OCI-LY1 (cell line): ENCODE data around the gene ETV6.
"Not testable (repeated sequence)": the region's sequence is repeated elsewhere in the genome, so short reads cannot be mapped to it uniquely, and the experiment has no call there.

Experiments used
- H2AFZ ChIP-seq: fragments of 200-600 bp; sonication (generic), shearing (Covaris generic); 2 replicates; pipeline ENCODE4 v1.6.0; 2014; ENCODE audit warnings: antibody characterized with exemption, mild to moderate bottlenecking, low read length
- H3F3A ChIP-seq: fragments of 200-600 bp; sonication (generic), shearing (Covaris generic); 2 replicates; pipeline ENCODE4 v1.6.0; 2014; ENCODE audit warnings: mild to moderate bottlenecking, antibody characterized with exemption, low read length, moderate library complexity; ENCODE audit not compliant: insufficient read depth
- H3K27ac ChIP-seq: fragments of 200-600 bp; sonication (generic); 2 replicates; pipeline ENCODE4 v1.5.1; 2014; ENCODE audit warnings: low read length, mixed run types, mild to moderate bottlenecking, low read depth; ENCODE audit not compliant: poor library complexity, severe bottlenecking
- H3K27me3 ChIP-seq: fragments of 200-600 bp; sonication (generic); 2 replicates; pipeline ENCODE4 v1.6.0; 2014; ENCODE audit warnings: antibody characterized with exemption, mild to moderate bottlenecking, low read length, moderate library complexity; ENCODE audit not compliant: insufficient read depth
- H3K36me3 ChIP-seq: fragments of 200-600 bp; sonication (generic); 2 replicates; pipeline ENCODE4 v1.6.1; 2014; ENCODE audit warnings: mild to moderate bottlenecking, antibody characterized with exemption, low read length, moderate library complexity, mixed read lengths; ENCODE audit not compliant: insufficient read depth
- H3K4me1 ChIP-seq: fragments of 200-600 bp; sonication (generic); 2 replicates; pipeline ENCODE4 v1.5.1; 2014; ENCODE audit warnings: mild to moderate bottlenecking, low read length, moderate library complexity; ENCODE audit not compliant: insufficient read depth, severe bottlenecking
- H3K4me2 ChIP-seq: fragments of 200-600 bp; sonication (generic), shearing (Covaris generic); 2 replicates; pipeline ENCODE4 v1.6.1; 2014; ENCODE audit warnings: low read length
- H3K4me3 ChIP-seq: fragments of 200-600 bp; sonication (generic); 2 replicates; pipeline ENCODE4 v1.5.1; 2014; ENCODE audit warnings: low read length, low read depth, mild to moderate bottlenecking, mixed read lengths; ENCODE audit not compliant: poor library complexity, severe bottlenecking
- H3K79me2 ChIP-seq: fragments of 200-600 bp; shearing (Covaris generic); 2 replicates; pipeline ENCODE4 v1.6.1; 2016; ENCODE audit warnings: mixed run types, low read length, mixed read lengths; ENCODE audit not compliant: insufficient read depth
- H3K9ac ChIP-seq: fragments of 200-600 bp; sonication (generic), shearing (Covaris generic); 2 replicates; pipeline ENCODE4 v1.6.1; 2014; ENCODE audit warnings: mild to moderate bottlenecking, low read length, mixed read lengths
- H3K9me2 ChIP-seq: fragments of 200-600 bp; sonication (generic), shearing (Covaris generic); 2 replicates; pipeline ENCODE4 v1.6.1; 2014; ENCODE audit warnings: low read depth, mild to moderate bottlenecking, low read length, mixed read lengths
- H3K9me3 ChIP-seq: fragments of 200-600 bp; shearing (Covaris generic); 2 replicates; pipeline ENCODE4 v1.6.1; 2014; ENCODE audit warnings: low read length, mixed read lengths
- H4K20me1 ChIP-seq: fragments of 200-600 bp; sonication (generic), shearing (Covaris generic); 2 replicates; pipeline ENCODE4 v1.6.0; 2016; ENCODE audit warnings: mild to moderate bottlenecking, low read length; ENCODE audit not compliant: insufficient read depth
- EZH2 ChIP-seq: fragments of 200-600 bp; sonication (generic), shearing (Covaris generic); IDR thresholded peaks from 2 replicates; pipeline ENCODE4 v1.8.0; 2017; ENCODE audit warnings: borderline replicate concordance, mixed run types, mild to moderate bottlenecking, antibody characterized with exemption, low read length, moderate library complexity, mixed read lengths
- TF ChIP-seq, protein P1 (sequence below): fragments of 200-600 bp; sonication (generic), shearing (Covaris generic); IDR thresholded peaks from 2 replicates; pipeline ENCODE4 v1.5.1; 2017; ENCODE audit warnings: mild to moderate bottlenecking, antibody characterized with exemption, low read length, moderate library complexity, mixed read lengths

The ETV6 gene

DNA sequence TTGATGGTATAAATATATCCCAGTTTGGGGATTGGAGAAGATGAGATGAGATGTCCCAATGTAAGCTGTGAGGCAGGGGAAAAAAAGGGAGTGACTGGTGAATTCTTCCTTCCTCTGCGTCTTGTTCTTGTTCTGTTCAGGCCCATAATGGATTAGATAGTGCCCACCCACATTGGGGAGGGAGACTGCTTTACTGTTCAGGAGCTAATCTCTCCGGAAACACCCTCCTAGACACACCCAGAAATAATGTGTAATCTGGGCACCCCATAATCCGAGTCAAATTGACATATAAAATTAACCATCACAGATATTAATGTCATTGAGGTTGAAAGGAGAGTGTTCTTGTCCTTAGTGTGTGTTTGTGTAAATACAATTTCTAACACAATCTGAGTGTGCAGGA lies 29.3 kb downstream of the ETV6 start:
- Histone ChIP-seq H3K4me3 (no peak overlapping the region), H3K4me2 (no peak overlapping the region), H4K20me1 (no peaks in the 10 kb centered on the region), H3K27me3 (no peaks in the 10 kb centered on the region), H2AFZ (no peak overlapping the region), H3K4me1 (no peaks in the 10 kb centered on the region), H3K79me2 (no peaks in the 10 kb centered on the region), H3K36me3 (no peaks in the 10 kb centered on the region), H3F3A (no peaks in the 10 kb centered on the region), H3K9me2 (no peaks in the 10 kb centered on the region), H3K27ac (no peak overlapping the region), H3K9ac (no peak overlapping the region), H3K9me3 (no peaks in the 10 kb centered on the region)
- TF ChIP-seq, protein P1, sequence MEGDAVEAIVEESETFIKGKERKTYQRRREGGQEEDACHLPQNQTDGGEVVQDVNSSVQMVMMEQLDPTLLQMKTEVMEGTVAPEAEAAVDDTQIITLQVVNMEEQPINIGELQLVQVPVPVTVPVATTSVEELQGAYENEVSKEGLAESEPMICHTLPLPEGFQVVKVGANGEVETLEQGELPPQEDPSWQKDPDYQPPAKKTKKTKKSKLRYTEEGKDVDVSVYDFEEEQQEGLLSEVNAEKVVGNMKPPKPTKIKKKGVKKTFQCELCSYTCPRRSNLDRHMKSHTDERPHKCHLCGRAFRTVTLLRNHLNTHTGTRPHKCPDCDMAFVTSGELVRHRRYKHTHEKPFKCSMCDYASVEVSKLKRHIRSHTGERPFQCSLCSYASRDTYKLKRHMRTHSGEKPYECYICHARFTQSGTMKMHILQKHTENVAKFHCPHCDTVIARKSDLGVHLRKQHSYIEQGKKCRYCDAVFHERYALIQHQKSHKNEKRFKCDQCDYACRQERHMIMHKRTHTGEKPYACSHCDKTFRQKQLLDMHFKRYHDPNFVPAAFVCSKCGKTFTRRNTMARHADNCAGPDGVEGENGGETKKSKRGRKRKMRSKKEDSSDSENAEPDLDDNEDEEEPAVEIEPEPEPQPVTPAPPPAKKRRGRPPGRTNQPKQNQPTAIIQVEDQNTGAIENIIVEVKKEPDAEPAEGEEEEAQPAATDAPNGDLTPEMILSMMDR = no peak

DNA sequence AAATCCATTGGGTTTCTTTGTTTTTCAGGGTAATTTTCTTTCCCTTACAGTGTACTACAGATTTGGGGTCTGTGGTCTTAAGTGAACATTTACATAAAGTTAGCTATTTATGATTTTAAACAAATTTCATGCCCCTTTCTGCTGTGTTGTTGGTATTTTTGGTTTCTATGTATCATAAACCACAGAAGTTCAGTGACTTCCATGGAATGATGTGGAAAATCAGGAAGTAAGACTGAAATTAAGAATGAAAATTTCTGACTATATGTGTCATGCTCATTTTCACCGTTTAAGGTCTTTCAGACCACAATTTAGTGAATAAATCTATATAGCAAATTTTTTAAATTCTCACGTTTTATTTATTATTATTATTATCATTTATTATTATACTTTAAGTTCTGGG lies 31.7 kb downstream of the ETV6 start:
- no peaks in the 10 kb centered on the region for H3K9me2 ChIP-seq
- no peak overlapping the region for H3K27ac ChIP-seq
- H3K9ac ChIP-seq = no peak overlapping the region
- H3K4me3 ChIP-seq = no peak overlapping the region
- no peaks in the 10 kb centered on the region for H3K9me3 ChIP-seq
- H4K20me1 ChIP-seq = no peaks in the 10 kb centered on the region
- no peak overlapping the region for H3K4me2 ChIP-seq
- H3K36me3 ChIP-seq = no peaks in the 10 kb centered on the region
- no peak overlapping the region for H2AFZ ChIP-seq
- no peaks in the 10 kb centered on the region for H3F3A ChIP-seq
- H3K27me3 ChIP-seq = no peaks in the 10 kb centered on the region
- no peaks in the 10 kb centered on the region for H3K79me2 ChIP-seq
- H3K4me1 ChIP-seq = peaks cover 10% of the 10 kb centered on the region
- TF ChIP-seq, protein P1 = no peak
- no peak for TF ChIP-seq EZH2

DNA sequence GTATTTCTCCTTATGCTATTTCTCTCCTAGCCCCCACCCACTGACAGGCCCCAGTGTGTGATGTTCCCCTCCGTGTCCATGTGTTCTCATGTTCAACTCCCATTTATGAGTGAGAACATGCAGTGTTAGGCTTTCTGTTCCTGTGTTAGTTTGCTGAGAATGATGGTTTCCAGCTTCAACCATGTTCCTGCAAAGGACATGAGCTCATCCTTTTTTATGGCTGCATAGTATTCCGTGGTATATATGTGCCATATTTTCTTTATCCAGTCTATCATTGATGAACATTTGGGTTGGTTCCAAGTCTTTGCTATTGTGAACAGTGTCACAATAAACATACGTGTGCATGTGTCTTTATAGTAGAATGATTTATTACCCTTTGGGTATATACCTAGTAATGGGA lies 32.2 kb downstream of the ETV6 start:
- not testable (repeated sequence) for H3K79me2 ChIP-seq, H3K9me3 ChIP-seq, H3K4me2 ChIP-seq, H4K20me1 ChIP-seq, H3K27ac ChIP-seq, H2AFZ ChIP-seq, H3K27me3 ChIP-seq, H3K4me3 ChIP-seq, H3K9ac ChIP-seq, H3K36me3 ChIP-seq, H3K9me2 ChIP-seq, H3F3A ChIP-seq
- H3K4me1 ChIP-seq = peaks cover 10% of the 10 kb centered on the region

DNA sequence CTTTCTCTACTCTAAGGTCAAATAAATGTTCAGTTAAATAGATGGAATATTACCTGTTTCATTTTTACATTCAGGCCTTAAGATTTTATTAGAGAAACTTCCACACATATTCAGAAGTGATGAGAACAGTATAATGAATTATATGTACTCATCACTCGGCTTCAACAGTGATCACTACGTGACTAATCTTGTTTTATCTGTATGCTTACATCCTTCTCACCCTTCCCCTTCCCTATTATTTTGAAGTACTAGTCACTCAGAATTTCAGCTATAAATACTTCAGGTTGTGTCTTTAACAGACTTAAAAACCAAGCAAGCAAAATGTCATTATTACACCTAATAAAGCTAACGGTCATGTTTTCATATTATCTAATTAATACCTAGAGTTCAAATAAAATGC lies 34.9 kb downstream of the ETV6 start:
- Histone ChIP-seq H4K20me1 (no peaks in the 10 kb centered on the region), H3K4me2 (no peak overlapping the region), H3K4me3 (no peak overlapping the region), H3K27ac (no peak overlapping the region), H3K79me2 (no peaks in the 10 kb centered on the region), H3K9me3 (no peaks in the 10 kb centered on the region), H3K36me3 (no peaks in the 10 kb centered on the region), H2AFZ (no peak overlapping the region), H3K9ac (no peak overlapping the region), H3K27me3 (no peaks in the 10 kb centered on the region), H3K9me2 (no peaks in the 10 kb centered on the region), H3K4me1 (peaks cover 10% of the 10 kb centered on the region), H3F3A (no peaks in the 10 kb centered on the region)
- TF ChIP-seq, protein P1 = no peak
- TF ChIP-seq EZH2 = no peak
